ENCODE measurements around the gene CYB561D1.
A peak's percentile ranks its signal among the peaks of the same experiment; 100 is the strongest.
"Not testable (repeated sequence)": the region's sequence is repeated elsewhere in the genome, so short reads cannot be mapped to it uniquely, and the experiment has no call there.

CYB561D1 gene, protein sequence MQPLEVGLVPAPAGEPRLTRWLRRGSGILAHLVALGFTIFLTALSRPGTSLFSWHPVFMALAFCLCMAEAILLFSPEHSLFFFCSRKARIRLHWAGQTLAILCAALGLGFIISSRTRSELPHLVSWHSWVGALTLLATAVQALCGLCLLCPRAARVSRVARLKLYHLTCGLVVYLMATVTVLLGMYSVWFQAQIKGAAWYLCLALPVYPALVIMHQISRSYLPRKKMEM

DNA sequence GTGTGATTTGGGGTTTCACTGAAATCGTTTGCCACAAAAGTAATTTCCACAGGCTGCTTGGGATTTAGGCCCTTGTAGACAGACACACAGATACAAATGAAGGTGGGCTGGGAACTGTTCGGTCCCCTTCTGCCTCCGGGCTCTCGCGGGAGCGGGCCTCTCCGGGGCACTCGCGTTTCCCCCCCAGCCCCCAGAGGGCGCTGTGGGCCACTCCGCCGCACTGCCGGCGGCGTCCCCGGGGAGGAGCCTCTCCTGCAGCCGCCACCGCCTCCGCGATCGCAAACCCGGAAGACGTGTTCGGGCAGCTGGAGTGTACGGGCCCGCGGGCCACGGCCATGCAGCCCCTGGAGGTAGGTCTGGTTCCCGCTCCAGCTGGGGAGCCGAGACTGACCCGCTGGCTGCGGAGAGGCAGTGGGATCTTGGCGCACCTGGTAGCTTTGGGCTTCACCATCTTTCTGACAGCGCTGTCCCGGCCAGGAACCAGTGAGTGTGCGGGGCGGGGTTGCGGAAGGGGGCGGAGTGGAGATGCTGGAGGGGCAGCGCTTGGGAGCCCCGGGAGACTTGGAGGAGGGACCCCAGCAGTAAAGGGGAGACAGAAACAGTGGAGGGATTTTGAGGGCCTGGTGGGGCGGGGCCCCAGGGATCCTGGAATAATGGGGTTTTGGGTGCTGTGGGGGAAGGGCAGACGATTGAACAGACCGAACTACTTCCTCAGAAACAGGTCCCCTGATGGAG, at the start of gene CYB561D1:
Gene CYB561D1, plus strand, starts transcription at position 290 of the 735 bp plus-strand sequence. Its CDS starts 46 bp downstream, at position 336.
- peak; percentile 82 to 93 for DNase-seq

DNA sequence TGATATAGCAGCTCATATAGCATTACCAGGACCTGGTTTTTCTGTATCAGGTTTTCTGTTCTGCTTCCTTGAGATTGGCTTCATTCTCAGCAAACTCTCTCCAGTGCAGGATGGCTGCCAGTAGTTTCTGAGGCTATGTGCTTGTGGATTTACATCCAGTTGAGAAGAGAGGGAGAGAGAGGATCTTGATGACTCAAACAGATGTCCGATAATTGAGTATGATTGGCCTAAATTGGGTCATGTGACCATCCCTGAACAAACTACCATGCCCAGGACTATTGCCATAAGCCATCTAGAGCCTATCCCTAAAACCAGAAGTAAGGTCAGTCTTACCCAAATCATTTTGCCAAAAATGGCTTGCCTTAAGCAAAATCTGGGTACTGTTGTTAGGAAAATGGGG, 49.5 kb upstream of the CYB561D1 start:
- no peak for DNase-seq

DNA sequence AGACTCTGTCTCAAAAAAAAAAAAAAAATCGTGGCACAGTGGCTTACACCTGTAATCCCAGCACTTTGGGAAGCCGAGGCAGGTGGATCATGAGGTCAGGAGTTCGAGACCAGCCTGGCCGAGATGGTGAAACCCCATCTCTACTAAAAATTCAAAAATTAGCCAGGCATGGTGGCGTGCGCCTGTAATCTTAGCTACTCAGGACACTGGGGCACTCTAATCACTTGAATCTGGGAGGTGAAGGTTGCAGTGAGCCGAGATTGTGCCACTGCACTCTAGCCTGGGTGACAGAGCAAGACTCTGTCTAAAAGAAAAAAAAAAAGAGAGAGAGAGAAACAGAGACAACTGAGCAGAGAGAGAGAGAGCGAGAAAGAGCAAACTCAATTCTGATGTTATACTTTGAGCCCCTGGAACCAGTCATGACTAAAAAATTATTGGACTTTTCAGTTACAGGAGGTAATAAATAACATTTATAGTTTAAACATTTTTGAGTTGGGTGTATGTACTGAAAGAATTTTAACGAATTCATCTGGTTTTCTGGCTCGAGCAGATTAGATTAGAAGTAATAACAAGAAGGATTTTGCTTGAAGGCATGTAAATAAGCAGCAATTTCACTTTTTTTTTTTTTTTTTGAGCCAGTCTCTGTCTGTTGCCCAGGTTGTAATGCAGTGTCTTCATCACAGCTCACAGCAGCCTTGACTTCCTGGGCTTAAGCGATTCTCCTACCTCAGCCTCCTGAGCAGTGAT, 47.8 kb upstream of the CYB561D1 start:
- not testable (repeated sequence) for DNase-seq

DNA sequence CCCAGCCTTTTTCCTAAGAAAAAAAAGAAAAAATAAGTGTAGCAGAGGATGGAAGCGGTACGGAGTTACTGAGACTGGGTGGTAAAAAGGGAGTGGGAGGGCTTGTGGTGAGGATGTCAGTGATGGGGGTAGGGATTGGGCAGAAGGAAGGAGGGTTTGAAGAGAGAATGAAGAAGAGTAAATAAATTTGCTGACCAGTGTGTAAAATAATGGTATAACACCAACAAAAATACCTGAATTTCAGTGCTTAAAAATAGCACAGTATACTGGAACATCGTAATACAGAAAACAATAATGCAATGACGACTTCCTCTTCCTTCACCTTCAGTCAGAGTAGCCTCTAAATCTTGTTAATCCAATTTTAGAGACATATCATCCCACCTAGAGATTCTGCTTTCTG, 46.4 kb upstream of the CYB561D1 start:
- DNase-seq, result no peak

DNA sequence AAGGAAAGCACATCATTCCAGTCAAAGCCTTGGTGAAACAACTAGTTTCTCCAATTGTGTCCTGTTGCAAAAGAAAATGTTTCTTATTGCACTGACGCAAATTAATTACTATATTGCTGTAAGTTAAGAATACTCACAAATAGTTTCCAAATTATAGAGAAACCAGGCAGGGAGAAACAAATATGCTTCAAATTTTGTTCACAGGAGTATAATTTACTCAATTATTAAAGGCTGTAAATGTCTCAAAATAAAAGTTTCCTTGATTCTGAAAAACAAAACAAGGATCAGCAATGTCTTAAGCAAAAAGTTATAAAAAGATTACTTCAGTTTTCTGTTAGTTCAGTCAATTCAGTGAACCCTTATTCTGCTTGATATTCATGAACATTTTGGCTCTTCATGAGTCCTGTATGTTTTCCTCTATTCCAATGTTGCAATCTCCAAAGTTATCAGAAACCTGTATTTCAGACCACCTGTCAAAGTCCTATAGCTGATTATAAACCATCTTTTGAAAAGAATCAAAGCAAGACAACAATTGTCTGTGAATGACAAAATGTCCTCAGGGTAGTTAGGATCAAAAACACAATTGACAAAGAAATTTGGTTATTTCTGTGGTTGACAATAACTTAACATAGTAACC, 39.3 kb upstream of the CYB561D1 start:
- DNase-seq, result no peak

DNA sequence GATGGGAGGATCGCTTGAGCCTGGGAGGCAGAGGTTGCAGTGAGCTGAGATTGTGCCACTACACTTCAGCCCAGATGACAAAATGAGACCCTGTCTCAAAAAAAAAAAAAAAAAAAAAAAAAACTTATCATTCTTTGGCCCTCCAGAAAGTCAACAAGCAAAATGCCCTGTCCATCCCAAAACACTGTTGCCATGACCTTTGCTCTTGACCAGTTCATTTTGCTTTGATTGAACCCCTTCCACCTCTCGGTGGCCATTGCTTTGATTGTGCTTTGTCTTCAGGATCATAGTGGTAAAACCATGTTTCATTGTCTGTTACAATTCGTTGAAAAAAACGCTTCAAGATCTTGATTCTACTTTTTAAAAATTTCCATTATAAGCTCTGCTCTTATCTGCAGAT, 36.1 kb upstream of the CYB561D1 start:
- DNase-seq, result no peak

DNA sequence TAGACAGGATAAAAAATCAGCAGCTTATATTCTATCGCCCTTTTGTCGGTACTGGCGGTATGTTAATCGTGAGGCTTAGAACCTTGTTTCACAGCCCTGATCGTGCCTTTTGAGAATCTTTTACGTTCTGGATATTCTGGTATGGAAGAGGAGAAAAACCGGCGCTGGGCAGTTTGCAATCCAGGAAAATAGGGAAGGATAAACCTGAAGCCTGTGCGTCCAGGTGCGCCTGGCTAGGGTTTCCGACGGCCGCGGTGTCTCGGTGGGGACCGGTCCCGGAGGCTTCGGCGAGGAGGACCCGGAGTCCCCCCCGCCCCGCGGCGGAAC, 27.8 kb upstream of the CYB561D1 start:
- no peak for DNase-seq

DNA sequence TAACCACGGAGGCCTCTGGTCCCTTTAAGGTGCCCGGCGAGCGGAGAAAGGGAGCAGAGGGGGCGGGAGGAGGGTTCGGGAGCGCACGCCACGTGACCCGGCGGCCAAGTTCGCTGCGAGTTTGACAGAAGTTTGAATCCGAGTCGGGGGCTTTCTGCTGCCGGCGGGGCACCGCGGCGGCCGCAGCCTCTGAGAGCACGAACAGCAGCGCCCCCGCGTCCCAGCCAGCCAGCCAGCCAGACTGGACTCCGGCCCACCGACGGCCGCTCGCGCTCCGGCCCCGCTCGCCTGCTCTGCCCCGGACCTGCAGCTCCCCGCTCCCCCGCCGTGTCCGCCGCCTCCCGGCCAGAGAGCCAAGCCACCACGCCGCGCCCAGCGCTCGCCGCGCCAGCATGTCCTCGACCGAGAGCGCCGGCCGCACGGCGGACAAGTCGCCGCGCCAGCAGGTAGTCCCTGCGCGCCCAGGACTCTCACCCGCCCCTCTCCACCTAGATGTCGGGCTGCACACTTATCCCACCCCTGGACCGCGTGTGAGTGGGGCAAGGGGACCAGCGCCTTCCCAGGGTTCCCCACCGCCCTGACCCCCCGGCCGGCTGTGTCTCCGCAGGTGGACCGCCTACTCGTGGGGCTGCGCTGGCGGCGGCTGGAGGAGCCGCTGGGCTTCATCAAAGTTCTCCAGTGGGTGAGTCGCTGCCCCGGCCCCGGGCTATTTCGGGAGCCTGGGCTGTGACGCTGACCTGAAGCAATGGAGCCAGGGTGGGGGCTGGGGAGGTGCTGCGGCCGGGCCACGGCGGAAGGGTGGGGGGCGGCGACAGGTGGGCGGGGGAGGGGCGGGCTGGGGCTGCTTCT, 27.2 kb upstream of the CYB561D1 start, which contains the start of gene SYPL2:
Gene SYPL2, plus strand, starts transcription at position 95 of the 849 bp plus-strand sequence. Its CDS starts 298 bp downstream, at position 393.
- DNase-seq, result no peak

DNA sequence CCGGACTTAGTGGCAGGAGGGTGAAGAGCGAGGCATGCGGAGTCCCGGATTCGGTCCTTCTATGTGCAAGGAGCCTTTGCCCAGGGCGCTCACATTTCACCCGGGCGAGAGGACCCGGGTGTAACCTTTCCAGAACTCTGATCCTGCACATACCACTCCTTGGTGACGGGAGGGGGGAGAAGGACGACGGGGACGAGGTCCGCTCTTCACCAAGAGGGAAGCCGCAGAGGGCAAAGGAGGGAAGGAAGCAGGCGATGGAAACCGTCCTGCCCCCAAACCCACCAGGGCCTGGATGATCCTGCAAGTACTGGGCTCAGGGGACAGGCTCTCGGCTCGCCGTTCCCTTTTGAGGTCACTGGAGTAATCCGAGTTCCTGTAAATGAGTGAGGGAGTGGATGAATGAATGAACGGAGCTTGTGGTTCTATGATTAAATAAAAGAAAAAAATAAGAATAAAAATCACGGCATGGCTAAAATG, 26.6 kb upstream of the CYB561D1 start:
- no peak for DNase-seq

DNA sequence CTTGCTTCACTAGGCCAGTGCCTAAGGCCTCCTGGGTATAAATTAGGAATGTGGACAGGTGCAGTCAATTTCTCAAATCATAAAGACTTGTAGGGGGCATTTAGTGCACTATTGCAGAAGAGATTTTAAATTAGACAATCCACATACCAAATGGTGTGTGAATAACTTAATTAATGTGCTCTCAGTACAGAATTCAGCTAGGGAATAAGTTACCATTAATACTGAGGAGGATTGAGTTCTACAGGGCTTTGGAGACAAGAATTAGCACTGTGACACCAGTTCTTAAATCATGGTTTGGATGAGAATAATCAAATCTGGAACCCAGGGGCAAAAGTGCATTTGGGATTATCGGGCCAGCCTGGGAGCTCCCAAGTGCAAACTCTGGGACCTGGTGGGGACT, 25.8 kb upstream of the CYB561D1 start:
- no peak for DNase-seq

DNA sequence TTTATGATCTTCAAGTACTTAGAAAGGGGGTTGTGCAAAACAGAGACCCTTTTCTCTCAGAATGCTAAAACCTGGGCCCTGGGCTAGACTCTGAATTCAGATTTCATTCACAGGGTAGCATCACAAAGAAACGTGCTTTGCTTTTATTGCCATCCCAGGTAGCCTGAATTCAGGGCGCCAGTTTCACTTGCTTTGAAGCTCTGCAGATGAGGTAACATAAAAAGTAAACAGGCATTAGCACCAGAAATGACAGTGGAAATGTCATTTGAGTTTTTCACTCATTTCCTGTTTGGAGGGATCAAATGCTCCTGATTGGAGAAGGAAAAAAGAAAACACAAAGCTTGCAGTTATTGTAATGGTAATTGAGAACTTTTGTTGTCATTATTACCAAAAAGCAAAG, 25.0 kb upstream of the CYB561D1 start:
- DNase-seq, result no peak

DNA sequence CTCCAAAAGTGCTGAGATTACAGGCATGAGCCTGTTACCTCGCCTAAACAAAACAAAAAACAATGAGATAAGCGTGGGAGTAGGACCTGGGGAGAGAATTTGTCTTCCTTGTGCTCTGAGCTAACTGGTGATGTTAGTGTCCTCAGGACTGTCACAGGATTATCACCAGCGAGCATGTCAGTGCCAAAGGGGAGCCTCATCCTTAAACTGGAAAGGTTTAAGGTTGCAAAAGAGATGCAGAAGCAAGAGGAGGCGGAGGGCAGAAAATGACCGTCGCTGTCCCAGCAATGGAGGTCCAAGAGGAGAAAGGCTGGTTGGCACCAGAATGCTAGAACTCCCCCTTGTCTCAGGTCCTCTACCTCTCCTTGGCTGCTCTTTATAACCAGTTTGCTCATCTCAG, 23.6 kb upstream of the CYB561D1 start:
- DNase-seq, result no peak

DNA sequence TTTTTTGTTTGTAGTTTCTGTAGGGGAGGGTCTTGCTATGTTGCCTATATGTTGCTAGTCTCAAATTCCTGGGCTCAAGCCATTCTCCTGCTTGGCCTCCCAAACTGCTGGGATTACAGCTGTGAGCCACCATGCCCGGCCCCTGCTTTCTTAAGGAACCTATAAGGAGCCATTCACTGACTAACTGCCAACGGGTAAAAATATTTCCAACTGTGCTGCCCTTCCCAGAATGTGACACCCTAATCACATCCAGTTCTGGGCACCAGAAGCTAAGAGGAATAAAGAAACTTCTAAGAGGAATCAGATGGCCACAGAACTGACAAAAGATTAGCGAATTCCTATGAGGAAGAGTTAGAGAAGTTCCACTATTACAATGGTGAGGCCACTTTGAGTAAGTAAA, 21.1 kb upstream of the CYB561D1 start:
- no peak for DNase-seq

DNA sequence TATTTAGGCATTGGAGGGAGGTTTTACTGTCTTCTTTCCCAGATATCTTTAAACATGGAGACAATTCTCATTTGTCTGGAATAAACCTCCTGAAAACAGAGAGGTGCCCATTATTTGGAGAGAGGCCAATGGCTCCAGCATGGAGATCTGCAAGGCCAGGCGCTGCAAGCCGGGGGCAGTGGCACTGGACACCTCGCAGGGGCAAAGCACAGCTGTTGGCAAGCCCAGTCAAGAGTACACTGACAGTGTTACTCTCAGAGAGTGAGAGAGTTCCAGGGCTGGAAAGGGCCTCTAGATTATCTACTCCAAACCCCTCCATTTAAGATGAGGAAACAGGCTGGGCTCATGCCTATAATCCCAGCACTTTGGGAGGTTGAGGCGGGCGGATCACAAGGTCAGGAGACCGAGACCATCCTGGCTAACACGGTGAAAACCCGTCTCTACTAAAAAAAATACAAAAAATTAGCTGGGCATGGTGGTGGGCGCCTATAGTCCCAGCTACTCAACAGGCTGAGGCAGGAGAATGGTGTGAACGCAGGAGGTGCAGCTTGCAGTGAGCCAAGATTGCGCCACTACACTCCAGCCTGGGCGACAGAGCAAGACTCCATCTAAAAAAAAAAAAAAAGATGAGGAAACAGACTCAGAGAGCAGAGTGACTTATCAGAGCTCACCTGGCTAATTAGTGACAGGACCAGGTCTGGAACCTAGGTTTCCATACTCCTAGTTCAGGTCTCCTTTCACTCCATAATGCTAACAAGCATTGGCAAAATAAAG, 20.4 kb upstream of the CYB561D1 start:
- DNase-seq, result not testable (repeated sequence)

DNA sequence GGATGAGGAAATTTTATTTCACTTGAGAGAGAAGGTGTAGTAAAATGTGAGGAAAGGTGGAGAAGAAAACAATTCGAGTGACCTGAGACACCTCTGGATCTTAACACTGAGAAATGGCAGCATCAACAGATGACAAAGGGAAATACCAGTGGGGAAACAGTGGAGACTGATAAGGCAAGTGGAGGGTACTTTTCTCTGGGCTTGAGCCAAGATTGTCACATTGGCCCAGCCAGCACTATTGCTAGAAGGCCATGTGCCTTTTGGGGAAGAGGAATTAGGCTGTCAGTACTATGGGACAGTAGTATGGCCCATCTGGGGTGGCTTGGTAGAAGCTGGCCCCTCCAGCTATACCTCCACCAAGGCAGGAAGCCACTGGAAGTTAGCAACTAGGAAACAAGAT, 19.2 kb upstream of the CYB561D1 start:
- no peak for DNase-seq

DNA sequence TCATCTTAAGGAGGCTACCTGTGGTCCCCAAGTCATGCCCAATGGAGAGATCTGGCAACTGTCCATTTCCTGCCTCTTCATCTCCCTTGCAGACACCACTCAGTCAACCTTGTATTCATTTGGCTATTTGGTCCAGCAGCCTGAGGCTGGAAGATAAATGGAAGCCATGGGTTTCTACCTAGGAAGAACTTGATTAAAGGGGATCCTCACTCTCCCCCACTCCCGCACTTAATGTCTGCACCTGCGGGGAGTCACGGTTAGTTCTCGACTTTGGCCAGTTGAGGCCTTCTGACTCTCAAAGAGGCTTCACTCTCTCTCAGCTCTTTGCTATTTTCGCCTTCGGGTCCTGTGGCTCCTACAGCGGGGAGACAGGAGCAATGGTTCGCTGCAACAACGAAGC, 18.6 kb upstream of the CYB561D1 start:
- no peak for DNase-seq

DNA sequence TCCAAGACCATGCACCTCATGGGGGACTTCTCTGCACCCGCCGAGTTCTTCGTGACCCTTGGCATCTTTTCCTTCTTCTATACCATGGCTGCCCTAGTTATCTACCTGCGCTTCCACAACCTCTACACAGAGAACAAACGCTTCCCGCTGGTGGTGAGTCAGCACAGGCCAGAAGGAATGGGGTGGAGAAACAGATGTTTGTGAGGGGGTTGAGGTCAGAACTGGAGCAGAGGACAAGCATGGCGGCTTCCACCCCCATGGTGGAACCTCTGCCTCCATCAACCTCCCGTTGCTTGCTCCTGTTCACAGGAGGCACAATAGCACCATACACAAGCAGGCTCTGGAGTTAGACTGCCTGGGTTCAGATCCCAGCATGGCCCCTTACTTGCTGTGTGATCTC, 17.1 kb upstream of the CYB561D1 start:
- no peak for DNase-seq

DNA sequence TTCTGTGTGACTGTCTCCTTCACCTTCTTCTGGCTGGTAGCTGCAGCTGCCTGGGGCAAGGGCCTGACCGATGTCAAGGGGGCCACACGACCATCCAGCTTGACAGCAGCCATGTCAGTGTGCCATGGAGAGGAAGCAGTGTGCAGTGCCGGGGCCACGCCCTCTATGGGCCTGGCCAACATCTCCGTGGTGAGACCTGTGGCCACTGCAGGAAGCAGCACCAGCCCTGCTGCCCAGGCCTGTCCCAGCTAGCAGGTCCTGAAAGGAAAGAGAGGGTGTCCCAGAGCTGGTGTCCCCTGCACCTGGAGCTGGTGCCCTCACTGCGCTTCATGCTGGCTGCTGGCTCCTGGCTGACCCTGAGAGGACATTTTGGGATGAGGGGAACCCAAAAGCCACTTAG, 16.1 kb upstream of the CYB561D1 start:
- DNase-seq, result no peak

DNA sequence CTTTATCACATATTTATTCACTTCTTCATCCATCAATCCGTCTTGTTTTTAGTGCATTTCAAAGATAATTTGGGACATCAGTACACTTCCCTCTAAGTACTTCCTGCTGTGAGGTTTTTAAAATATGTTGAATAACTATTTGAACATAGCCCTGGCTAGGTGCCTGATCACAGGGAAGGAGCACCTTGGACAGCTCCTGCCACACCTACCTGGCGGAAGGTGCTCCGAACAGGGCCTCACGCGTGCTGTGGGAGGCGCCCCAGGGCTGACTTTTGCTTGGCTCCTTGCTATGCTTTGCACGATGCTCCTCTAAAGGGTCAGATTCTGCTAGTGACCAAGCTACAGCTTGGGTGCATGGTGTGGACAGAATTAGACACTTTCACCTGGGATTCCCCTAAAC, 15.1 kb upstream of the CYB561D1 start:
- no peak for DNase-seq

DNA sequence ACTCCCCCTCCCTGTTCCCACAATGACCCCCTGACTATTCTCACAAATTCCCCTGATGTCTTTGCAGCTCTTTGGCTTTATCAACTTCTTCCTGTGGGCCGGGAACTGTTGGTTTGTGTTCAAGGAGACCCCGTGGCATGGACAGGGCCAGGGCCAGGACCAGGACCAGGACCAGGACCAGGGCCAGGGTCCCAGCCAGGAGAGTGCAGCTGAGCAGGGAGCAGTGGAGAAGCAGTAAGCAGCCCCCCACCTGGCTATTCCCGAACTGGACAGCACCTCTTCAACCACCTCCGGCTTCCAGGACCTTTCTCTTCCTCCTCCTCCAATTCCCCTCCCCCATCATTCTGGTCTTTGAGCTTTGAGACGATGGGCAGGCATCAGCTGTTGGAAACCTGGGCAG, 14.6 kb upstream of the CYB561D1 start:
- DNase-seq, result no peak

DNA sequence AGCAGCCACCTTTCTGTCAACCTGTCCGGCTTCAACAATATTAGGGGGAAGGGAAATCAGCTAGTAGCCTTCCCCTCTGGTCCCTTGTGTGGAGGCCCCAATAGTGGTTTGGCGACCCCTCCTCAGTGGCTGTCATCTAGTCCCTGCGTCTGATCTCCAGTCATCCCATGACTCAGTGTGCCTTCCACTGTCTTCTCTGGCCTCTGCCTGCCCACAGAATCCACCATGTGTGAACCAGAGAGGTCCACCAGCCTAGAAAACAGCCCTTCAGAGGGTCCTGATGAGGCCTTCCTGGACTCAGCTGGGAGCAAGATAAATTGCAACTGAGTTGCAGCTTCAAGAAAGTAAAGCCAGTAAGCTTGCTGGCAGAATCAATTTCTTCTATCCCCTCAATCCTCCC, 14.0 kb upstream of the CYB561D1 start:
- DNase-seq, result no peak

DNA sequence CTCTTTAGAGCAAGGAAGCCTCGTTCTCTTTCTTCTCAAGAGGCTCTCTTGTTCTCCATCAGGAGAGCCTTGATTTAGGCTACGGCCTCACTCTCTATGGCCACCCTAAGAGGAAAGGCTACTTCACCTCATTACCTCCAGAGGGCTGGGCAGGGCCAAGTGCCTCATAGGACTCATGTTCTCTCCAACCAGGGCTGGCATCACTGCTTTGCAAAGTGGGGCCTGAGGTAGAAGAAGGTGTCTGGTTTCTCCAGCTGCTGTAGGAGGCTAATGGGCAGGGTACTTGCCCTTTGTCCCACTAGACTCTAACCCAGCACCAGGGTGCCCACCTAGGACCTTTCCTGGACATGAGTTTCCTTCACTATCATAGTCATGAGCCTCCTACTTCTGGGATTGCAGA, 12.2 kb upstream of the CYB561D1 start:
- DNase-seq, result no peak
